ENCODE measurements around the gene DOHH. TPM values are rescaled to one million over a fixed set of nuclear protein-coding genes. Genes with fewer than 3 reads are reported as not detected.
A peak's percentile ranks its signal among the peaks of the same experiment; 100 is the strongest.

Gene DOHH
- total RNA-seq, 1 experiment from 2014 or later: 24.9 TPM

DNA sequence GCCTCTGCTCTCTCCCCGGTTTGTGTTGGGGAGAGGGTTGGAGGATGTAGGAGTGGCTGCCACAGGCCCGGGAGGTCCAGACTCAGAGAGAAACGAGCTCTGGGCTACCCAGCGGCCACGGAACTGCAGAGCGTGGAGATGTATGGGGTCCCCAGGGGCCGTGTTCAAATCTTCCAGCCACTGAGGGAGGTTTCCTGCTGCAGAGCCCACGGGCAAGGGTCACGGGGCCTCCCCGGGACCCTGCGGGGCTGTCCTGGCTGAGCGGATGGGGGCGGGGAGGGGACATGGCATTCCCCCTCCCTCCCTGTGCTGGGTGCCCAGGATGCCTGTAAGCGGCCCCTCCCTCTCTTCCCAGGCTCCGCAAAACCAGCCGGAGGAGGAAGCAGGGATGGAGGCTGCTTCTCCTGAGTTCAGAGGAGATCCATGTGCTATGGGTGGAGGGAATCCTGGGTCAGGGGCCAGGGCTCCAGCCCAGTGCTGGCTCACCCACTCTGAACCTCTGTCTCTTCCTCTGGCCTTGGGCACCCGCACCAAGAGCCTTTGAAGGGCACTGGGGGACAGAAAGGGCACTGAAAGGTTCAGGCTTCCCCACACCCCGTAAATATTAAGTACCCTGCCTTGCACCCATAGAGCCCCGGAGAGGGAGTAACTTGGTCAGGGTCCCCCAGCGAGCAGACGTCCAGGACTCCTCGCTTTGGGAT is 42.8 kb downstream of the DOHH start:
- no peak for DNase-seq (ENCODE audit: low read depth, low spot score)

GRCh38 chr19:3456925-3457527 is 43.4 kb downstream of the DOHH start:
- DNase-seq (ENCODE audit: low read depth, low spot score) (no peak), ATAC-seq (peak; percentile 15; the same call in 1 of the 2 replicates)
- intact Hi-C loops (cut with micrococcal nuclease; ENCODE audit: unreplicated experiment): no loop called here
- no TSS peak for BruUV-seq (replicated peaks)
- TF ChIP-seq TCF7L2 (IDR thresholded peaks at IDR 0.05; ENCODE audit: low read depth, low read length): no peak
- no peak for TF ChIP-seq SIN3A (IDR thresholded peaks at IDR 0.05; ENCODE audit: borderline replicate concordance, insufficient read depth, low read depth, low read length)
- TF ChIP-seq, protein P1, sequence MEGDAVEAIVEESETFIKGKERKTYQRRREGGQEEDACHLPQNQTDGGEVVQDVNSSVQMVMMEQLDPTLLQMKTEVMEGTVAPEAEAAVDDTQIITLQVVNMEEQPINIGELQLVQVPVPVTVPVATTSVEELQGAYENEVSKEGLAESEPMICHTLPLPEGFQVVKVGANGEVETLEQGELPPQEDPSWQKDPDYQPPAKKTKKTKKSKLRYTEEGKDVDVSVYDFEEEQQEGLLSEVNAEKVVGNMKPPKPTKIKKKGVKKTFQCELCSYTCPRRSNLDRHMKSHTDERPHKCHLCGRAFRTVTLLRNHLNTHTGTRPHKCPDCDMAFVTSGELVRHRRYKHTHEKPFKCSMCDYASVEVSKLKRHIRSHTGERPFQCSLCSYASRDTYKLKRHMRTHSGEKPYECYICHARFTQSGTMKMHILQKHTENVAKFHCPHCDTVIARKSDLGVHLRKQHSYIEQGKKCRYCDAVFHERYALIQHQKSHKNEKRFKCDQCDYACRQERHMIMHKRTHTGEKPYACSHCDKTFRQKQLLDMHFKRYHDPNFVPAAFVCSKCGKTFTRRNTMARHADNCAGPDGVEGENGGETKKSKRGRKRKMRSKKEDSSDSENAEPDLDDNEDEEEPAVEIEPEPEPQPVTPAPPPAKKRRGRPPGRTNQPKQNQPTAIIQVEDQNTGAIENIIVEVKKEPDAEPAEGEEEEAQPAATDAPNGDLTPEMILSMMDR (IDR thresholded peaks at IDR 0.05): no peak
- TF ChIP-seq, protein P2, sequence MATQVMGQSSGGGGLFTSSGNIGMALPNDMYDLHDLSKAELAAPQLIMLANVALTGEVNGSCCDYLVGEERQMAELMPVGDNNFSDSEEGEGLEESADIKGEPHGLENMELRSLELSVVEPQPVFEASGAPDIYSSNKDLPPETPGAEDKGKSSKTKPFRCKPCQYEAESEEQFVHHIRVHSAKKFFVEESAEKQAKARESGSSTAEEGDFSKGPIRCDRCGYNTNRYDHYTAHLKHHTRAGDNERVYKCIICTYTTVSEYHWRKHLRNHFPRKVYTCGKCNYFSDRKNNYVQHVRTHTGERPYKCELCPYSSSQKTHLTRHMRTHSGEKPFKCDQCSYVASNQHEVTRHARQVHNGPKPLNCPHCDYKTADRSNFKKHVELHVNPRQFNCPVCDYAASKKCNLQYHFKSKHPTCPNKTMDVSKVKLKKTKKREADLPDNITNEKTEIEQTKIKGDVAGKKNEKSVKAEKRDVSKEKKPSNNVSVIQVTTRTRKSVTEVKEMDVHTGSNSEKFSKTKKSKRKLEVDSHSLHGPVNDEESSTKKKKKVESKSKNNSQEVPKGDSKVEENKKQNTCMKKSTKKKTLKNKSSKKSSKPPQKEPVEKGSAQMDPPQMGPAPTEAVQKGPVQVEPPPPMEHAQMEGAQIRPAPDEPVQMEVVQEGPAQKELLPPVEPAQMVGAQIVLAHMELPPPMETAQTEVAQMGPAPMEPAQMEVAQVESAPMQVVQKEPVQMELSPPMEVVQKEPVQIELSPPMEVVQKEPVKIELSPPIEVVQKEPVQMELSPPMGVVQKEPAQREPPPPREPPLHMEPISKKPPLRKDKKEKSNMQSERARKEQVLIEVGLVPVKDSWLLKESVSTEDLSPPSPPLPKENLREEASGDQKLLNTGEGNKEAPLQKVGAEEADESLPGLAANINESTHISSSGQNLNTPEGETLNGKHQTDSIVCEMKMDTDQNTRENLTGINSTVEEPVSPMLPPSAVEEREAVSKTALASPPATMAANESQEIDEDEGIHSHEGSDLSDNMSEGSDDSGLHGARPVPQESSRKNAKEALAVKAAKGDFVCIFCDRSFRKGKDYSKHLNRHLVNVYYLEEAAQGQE (IDR thresholded peaks at IDR 0.05; ENCODE audit: insufficient read depth in 1 of 2, low read depth in 2 of 2, low read length in 1 of 2): no peak
- no peak for TF ChIP-seq POLR2AphosphoS5 (IDR thresholded peaks at IDR 0.05; ENCODE audit: low read depth, low read length)
- Histone ChIP-seq H3K4me3 (ENCODE audit: low read depth in 2 of 2, low read length in 2 of 2) (no peak overlapping the region), H3K9me3 (ENCODE audit: control insufficient read depth, insufficient read depth, low read depth, low read length) (no peaks in the 10 kb centered on the region), H3K4me1 (ENCODE audit: control insufficient read depth, insufficient read depth, low read length) (peaks cover 25% of the 10 kb centered on the region), H3K27ac (ENCODE audit: low read length) (no peak overlapping the region; the same call in 1 of the 2 replicates), H3K27me3 (ENCODE audit: control insufficient read depth, insufficient read depth, low read length) (no peaks in the 10 kb centered on the region), H3K36me3 (ENCODE audit: control insufficient read depth, insufficient read depth, low read length) (no peaks in the 10 kb centered on the region)
- CTCF ChIA-PET: no interaction called here
- POLR2A ChIA-PET: no interaction called here
- in situ Hi-C loops (cut with HindIII; ENCODE audit: low pct_unique_long_range_greater_than_20kb, low sequenced_read_pairs): no loop called here

More for the DNA sequence above, 42.8 kb downstream of the DOHH start:
- no peaks in the 10 kb centered on the region for H3K27me3 ChIP-seq (ENCODE audit: control insufficient read depth, insufficient read depth, low read length)
- H3K9me3 ChIP-seq (ENCODE audit: control insufficient read depth, insufficient read depth, low read depth, low read length): no peaks in the 10 kb centered on the region
- ChIA-PET CTCF (no interaction called here), POLR2A (no interaction called here)
- ATAC-seq: peak; percentile 76
- no peaks in the 10 kb centered on the region for H3K36me3 ChIP-seq (ENCODE audit: control insufficient read depth, insufficient read depth, low read length)
- TF ChIP-seq, protein P1 (IDR thresholded peaks at IDR 0.05): no peak
- TF ChIP-seq SIN3A (IDR thresholded peaks at IDR 0.05; ENCODE audit: borderline replicate concordance, insufficient read depth, low read depth, low read length) (no peak), POLR2AphosphoS5 (IDR thresholded peaks at IDR 0.05; ENCODE audit: low read depth, low read length) (no peak), TCF7L2 (IDR thresholded peaks at IDR 0.05; ENCODE audit: low read depth, low read length) (no peak)
- TF ChIP-seq, protein P2 (IDR thresholded peaks at IDR 0.05; ENCODE audit: insufficient read depth in 1 of 2, low read depth in 2 of 2, low read length in 1 of 2): no peak
- H3K4me1 ChIP-seq (ENCODE audit: control insufficient read depth, insufficient read depth, low read length): peaks cover 25% of the 10 kb centered on the region
- in situ Hi-C loops (cut with HindIII; ENCODE audit: low pct_unique_long_range_greater_than_20kb, low sequenced_read_pairs): no loop called here
- H3K4me3 ChIP-seq (ENCODE audit: low read depth in 2 of 2, low read length in 2 of 2): no peak overlapping the region
- intact Hi-C loops (cut with micrococcal nuclease; ENCODE audit: unreplicated experiment): no loop called here
- peak overlapping the region; percentile 51 for H3K27ac ChIP-seq (ENCODE audit: low read length)
- BruUV-seq (replicated peaks): no TSS peak

Data from Panc1 (cell line).